K562 (cell line): ENCODE measurements around the gene MYO10. TPM values are rescaled to one million over a fixed set of nuclear protein-coding genes. Genes with fewer than 3 reads are reported as not detected.

ENCODE experiments used
- PURB ChIP-seq: sonication (generic); formaldehyde crosslinking; IDR thresholded peaks from 2 replicates; pipeline ENCODE4 v1.9.0; 2021; ENCODE audit warnings: low read depth, mild to moderate bottlenecking, missing genetic modification reagents
- XRCC5 ChIP-seq: fragments of 200-400 bp; formaldehyde crosslinking; IDR thresholded peaks from 2 replicates; pipeline ENCODE4 v1.6.1; 2017; ENCODE audit warnings: low read depth, mild to moderate bottlenecking, low read length
- ZNF174 ChIP-seq: fragments of 250-450 bp; sonication (Bioruptor Pico); IDR thresholded peaks from 2 replicates; pipeline ENCODE4 v1.4.0; 2020; ENCODE audit warnings: mild to moderate bottlenecking
- ZNF280B ChIP-seq: fragments of 250-450 bp; sonication (Bioruptor Pico); IDR thresholded peaks from 2 replicates; pipeline ENCODE4 v1.5.1; 2021; ENCODE audit warnings: mild to moderate bottlenecking
- polyA plus RNA-seq, 8 experiments: library from polyadenylated mRNA; depleted of rRNA in 4 of 8; stranded (reverse) in 5 of 8; unstranded in 3 of 8; fragments of >200 nt; fragmentation: Nextera tagmentation in 2 of 8; fragmentation: Illumina TruSeq in 1 of 8; extraction: Ambion mirVana in 2 of 8; extraction: Trizol in 1 of 8; gene quantifications; 2 replicates each; pipeline versions ENCODE4 v1.2.1 to v1.2.3, GENCODE V29; 2011 to 2014; ENCODE audit warnings: inconsistent platforms in 1 of 8, missing spikeins in 1 of 8
- total RNA-seq, 7 experiments: library from RNA; depleted of rRNA in 6 of 7; stranded (reverse); fragments of >200 nt in 6 of 7; fragmentation: Illumina TruSeq in 2 of 7; extraction: Trizol in 2 of 7; gene quantifications; 2 replicates each; pipeline versions ENCODE4 v1.2.1 to v1.2.3, GENCODE V29; 2011 to 2021; ENCODE audit warnings: low replicate concordance in 1 of 7
- TF ChIP-seq, protein P1 (sequence below): sonication (generic); formaldehyde crosslinking; IDR thresholded peaks from 2 replicates; pipeline ENCODE4 v1.8.0; 2022; ENCODE audit warnings: mild to moderate bottlenecking, missing genetic modification reagents

Gene MYO10
- total and polyA plus RNA-seq, 9 of the 15 experiments (the other 6 are each of a cell fraction or from before 2014, with no cell fraction given) = 0.04 to 0.24 TPM; not detected in 7

- TF ChIP-seq, protein P1, sequence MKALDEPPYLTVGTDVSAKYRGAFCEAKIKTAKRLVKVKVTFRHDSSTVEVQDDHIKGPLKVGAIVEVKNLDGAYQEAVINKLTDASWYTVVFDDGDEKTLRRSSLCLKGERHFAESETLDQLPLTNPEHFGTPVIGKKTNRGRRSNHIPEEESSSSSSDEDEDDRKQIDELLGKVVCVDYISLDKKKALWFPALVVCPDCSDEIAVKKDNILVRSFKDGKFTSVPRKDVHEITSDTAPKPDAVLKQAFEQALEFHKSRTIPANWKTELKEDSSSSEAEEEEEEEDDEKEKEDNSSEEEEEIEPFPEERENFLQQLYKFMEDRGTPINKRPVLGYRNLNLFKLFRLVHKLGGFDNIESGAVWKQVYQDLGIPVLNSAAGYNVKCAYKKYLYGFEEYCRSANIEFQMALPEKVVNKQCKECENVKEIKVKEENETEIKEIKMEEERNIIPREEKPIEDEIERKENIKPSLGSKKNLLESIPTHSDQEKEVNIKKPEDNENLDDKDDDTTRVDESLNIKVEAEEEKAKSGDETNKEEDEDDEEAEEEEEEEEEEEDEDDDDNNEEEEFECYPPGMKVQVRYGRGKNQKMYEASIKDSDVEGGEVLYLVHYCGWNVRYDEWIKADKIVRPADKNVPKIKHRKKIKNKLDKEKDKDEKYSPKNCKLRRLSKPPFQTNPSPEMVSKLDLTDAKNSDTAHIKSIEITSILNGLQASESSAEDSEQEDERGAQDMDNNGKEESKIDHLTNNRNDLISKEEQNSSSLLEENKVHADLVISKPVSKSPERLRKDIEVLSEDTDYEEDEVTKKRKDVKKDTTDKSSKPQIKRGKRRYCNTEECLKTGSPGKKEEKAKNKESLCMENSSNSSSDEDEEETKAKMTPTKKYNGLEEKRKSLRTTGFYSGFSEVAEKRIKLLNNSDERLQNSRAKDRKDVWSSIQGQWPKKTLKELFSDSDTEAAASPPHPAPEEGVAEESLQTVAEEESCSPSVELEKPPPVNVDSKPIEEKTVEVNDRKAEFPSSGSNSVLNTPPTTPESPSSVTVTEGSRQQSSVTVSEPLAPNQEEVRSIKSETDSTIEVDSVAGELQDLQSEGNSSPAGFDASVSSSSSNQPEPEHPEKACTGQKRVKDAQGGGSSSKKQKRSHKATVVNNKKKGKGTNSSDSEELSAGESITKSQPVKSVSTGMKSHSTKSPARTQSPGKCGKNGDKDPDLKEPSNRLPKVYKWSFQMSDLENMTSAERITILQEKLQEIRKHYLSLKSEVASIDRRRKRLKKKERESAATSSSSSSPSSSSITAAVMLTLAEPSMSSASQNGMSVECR (CRISPR knock-in tag) = no peak
- TF ChIP-seq PURB (no peak), ZNF174 (CRISPR knock-in tag) (no peak), XRCC5 (no peak), ZNF280B (no peak)
- TF ChIP-seq, all 486 proteins: peak for 0
Measured at GRCh38 chr5:16907270-16907669, 28.8 kb downstream of the MYO10 start (continued).
